Activated T-cell treated with anti-CD3 and anti-CD28 coated beads, Interleukin-2, amount 50 U/mL, for 72 hours (primary cell): ENCODE results near the gene E2F6. TPM values are rescaled to one million over a fixed set of nuclear protein-coding genes. Genes with fewer than 3 reads are reported as not detected.

ENCODE experiments used
- ATAC-seq, 2 donors: fragments of 150-1000 bp; cut with Tn5 transposase; replicated peaks in 1 of 2; 2 replicates each; pipeline ENCODE4 v1.10.0; 2021; ENCODE audit warnings: moderate library complexity in 2 of 2, mild to moderate bottlenecking in 1 of 2
- DNase-seq, 2 donors: peaks; one replicate each; pipeline ENCODE4 v3.0.0; 2021 to 2022; ENCODE audit warnings: mixed read lengths in 1 of 2
- H3K27ac Mint-ChIP-seq: one replicate; pipeline ENCODE4 v1.8.0; 2022; ENCODE audit warnings: mild to moderate bottlenecking, moderate library complexity, mixed read lengths
- H3K27me3 Mint-ChIP-seq: one replicate; pipeline ENCODE4 v1.8.0; 2022; ENCODE audit warnings: low read depth, mixed read lengths
- H3K36me3 Mint-ChIP-seq, 2 donors: one replicate each; pipeline ENCODE4 v1.8.0; 2022; ENCODE audit warnings: mixed read lengths in 2 of 2, mild to moderate bottlenecking in 1 of 2; ENCODE audit not compliant: insufficient read depth in 2 of 2
- H3K4me1 Mint-ChIP-seq: one replicate; pipeline ENCODE4 v1.8.0; 2022; ENCODE audit warnings: low read depth, mixed read lengths
- H3K4me3 Mint-ChIP-seq, 2 donors: one replicate each; pipeline ENCODE4 v1.8.0; 2022; ENCODE audit warnings: mild to moderate bottlenecking in 2 of 2, mixed read lengths in 2 of 2, moderate library complexity in 2 of 2
- H3K9me3 Mint-ChIP-seq, 2 donors: one replicate each; pipeline ENCODE4 v1.8.0; 2022; ENCODE audit warnings: mixed read lengths in 2 of 2
- total RNA-seq, 2 donors: library from RNA; stranded (reverse); gene quantifications; one replicate each; pipeline ENCODE4 v1.2.3, GENCODE V29; 2022

E2F6 gene
- 1 to 10 TPM; 6.8 to 8.3 TPM for total RNA-seq

DNA sequence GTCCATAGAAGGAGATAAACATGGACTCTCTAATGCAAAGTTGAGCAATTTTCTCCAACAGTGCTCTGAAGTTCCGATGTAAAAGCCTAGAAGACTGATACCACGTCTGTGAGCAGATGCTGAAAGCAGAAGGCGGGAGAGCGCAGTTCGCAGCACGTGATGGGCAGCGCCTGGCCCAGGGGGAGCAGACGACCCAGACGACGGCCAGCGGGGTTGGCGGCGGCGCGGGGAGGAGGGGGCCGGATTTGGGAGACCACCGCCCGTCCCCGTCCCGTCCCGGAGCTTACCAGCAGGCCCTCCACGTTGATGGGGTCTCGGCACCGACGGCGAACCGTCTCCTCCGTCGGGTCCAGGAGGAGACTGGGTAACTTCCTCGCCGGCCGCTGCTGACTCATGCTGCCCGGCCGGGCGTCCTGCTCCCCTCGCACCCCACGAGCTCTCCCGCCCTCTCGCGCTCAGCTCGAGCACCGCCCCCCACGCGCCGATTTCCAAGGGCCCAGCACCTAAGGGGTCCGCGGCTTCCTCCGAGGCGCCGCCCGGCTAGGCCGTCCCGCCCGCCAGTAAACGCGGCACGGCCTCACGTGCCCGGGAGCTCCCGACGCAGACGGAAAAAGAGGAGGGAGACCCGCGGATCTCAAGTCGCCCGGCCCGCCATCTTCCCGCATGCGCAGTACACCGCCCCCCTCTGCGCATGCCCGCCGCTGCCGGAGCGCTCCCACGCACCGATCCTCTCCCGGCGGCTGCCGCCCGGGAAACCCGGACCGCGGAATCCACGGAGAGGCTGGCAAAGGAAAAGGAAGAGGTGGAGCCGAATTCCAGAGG lies at the start of gene E2F6:
Gene E2F6, minus strand, starts transcription at position 677 of the 822 bp plus-strand sequence. Its CDS starts 282 bp downstream, at position 395.
- peak within 1 kb of the TSS; percentile 94 to 95 for H3K4me3 Mint-ChIP-seq
- H3K36me3 Mint-ChIP-seq, result peaks cover 6 to 17% of the 10 kb centered on the region in 2 donors
- H3K9me3 Mint-ChIP-seq, result no peaks in the 10 kb centered on the region
- H3K27me3 Mint-ChIP-seq, result no peaks in the 10 kb centered on the region
- ATAC-seq, result peak; percentile 74 to 80
- H3K4me1 Mint-ChIP-seq, result peaks cover 36% of the 10 kb centered on the region
- H3K27ac Mint-ChIP-seq, result peak within 1 kb of the TSS; percentile 94
- peak; percentile 84 to 91 for DNase-seq

DNA sequence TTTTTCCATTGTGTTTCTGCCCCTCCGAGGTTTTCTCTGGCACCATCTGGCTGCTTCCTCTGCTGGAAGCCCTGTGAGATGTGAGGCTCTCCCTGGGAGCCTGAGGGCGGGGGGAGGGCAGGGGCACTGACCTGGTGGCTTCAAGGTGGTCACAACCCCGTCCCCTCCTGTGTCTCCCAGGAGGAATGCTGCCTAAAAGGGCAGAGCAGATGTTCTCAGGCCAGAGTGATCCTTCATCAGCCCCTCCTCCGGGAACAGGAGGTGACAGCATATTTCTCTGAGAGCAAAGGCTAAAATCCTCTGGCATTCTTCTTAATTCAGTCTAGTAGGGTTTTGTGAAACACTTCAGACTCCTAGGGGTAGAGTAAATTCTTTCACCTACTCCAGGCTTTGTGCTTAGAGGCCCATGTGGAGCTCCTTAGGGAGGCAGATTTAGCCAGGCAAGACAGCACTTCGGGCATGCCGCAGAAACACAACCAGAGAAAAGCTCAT lies 49.6 kb upstream of the E2F6 start:
- H3K27ac Mint-ChIP-seq, result no peak overlapping the region
- peaks cover 22% of the 10 kb centered on the region for H3K27me3 Mint-ChIP-seq
- H3K4me1 Mint-ChIP-seq, result no peaks in the 10 kb centered on the region
- H3K9me3 Mint-ChIP-seq, result peaks cover 2 to 3% of the 10 kb centered on the region in 2 donors
- peaks cover 0 to under 1% of the 10 kb centered on the region in 2 donors for H3K36me3 Mint-ChIP-seq
- H3K4me3 Mint-ChIP-seq, result no peak overlapping the region
- no peak for ATAC-seq
- DNase-seq, result no peak

DNA sequence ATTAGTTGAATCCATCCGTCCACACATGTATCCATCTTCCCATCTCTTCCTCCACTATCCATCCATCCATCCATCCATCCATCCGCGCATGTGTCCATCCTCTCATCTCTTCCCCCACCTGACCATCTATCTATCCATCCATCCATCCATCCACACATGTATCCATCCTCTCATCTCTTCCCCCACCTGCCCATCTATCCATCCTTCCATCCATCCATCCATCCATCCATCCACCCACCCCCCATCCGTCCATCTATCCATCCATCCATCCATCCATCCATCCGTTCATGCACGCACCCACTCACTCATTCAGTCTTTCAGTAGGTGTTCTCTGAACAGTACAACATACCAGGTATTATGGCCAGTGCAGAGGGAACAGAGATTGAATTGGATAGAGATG lies 48.9 kb upstream of the E2F6 start:
- H3K36me3 Mint-ChIP-seq, result no peaks in the 10 kb centered on the region
- no peaks in the 10 kb centered on the region for H3K9me3 Mint-ChIP-seq
- no peak overlapping the region for H3K27ac Mint-ChIP-seq
- DNase-seq, result no peak
- peaks cover 22% of the 10 kb centered on the region for H3K27me3 Mint-ChIP-seq
- H3K4me3 Mint-ChIP-seq, result no peak overlapping the region
- no peaks in the 10 kb centered on the region for H3K4me1 Mint-ChIP-seq
- ATAC-seq, result no peak

DNA sequence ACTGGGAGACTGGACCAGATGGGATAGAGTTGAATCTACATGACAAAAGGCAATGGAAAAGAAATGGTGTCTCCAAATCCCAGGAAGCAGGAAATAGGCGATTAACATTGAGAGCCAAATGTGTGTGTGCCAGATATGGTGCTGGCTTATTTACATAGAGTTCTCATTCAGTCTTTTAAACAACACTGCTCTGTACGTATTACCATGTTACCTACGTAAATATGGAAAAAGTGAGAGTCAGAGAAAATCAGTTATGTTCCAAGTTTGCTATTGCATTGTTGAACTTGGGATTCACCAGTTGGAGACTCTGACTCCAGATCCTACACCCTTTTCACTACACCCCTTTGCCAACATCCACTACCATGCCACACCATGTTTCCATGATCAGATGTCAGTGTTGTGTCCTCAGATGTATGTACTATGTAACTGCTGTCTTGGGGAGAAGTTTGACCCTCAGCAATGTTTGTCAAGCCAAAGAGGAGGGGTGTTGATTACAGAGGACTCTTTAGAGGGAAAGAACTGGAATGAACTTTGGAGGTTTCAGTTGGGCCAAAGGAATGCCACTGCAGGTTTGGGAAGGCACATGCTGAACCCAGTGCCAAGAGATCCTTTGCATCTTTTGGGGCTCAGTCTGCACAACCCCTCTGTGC lies 48.2 kb upstream of the E2F6 start:
- DNase-seq, result no peak
- no peak for ATAC-seq
- Mint-ChIP-seq H3K36me3 (no peaks in the 10 kb centered on the region), H3K27me3 (peaks cover 22% of the 10 kb centered on the region), H3K4me3 (no peak overlapping the region), H3K9me3 (no peaks in the 10 kb centered on the region), H3K27ac (no peak overlapping the region), H3K4me1 (no peaks in the 10 kb centered on the region)

DNA sequence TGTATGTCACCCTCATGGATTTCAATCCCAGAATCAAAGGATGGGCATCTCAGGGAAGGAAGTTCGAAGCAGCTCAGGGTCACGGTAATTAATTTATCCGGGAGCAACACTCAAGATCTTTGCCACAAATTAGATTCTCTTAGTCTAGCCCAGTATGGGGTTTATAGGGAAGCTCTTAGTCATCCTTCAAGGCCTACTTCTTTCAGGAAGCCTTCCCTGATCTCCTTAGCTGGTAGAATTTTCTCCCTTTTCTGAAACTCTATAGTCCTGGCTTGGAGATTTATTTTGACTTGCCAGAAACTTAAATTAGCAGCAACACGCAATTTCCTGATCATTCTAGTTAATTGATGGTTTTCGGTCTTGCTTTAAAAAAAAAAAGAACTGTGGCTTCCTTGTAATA lies 47.4 kb upstream of the E2F6 start:
- Mint-ChIP-seq H3K9me3 (no peaks in the 10 kb centered on the region), H3K4me1 (no peaks in the 10 kb centered on the region), H3K27me3 (peaks cover 22% of the 10 kb centered on the region), H3K27ac (no peak overlapping the region), H3K4me3 (no peak overlapping the region), H3K36me3 (no peaks in the 10 kb centered on the region)
- no peak for DNase-seq
- ATAC-seq, result no peak

- Mint-ChIP-seq H3K36me3 (no peaks in the 10 kb centered on the region), H3K4me3 (no peak overlapping the region), H3K9me3 (no peaks in the 10 kb centered on the region), H3K27ac (no peak overlapping the region), H3K4me1 (no peaks in the 10 kb centered on the region), H3K27me3 (peaks cover 22% of the 10 kb centered on the region)
- DNase-seq (no peak), ATAC-seq (no peak)
These were observed 46.5 kb upstream of the E2F6 start for GRCh38 chr2:11512431-11512830.

DNA sequence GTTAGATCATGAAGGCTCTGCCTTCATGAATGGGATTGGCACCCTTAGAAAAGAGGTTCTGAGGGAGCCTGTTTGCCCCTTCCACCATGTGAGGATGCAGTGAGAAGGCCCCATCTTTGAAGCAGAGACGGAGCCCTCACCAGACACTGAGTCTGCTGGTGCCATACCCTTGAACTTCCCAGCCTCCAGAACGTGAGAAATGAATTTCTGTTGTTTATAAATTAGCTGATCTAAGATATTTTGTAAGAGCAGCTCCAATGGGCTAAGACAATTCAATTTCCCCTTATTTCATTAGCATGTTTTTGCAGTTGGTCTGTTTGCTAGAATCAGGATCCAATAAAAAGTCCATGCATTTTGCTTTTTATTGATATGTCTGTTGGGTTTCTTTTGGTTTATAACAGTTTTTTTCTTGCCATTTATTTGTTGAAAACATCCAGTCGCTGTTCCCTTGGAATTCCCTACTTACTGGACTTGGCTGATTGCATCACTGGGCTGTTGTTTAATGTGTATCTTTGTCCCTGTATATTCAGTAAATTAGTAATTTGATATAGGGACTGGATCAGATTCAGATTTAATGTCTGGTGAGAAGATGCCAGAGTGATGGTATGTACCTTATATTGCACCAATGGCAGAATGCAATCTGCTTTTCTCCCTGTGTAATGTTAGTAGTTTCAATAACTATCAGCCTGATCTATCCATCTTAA lies 43.8 kb upstream of the E2F6 start:
- H3K4me3 Mint-ChIP-seq, result no peak overlapping the region
- H3K27ac Mint-ChIP-seq, result no peak overlapping the region
- no peaks in the 10 kb centered on the region for H3K36me3 Mint-ChIP-seq
- peaks cover 10% of the 10 kb centered on the region for H3K27me3 Mint-ChIP-seq
- H3K4me1 Mint-ChIP-seq, result no peaks in the 10 kb centered on the region
- ATAC-seq, result no peak
- no peak for DNase-seq
- H3K9me3 Mint-ChIP-seq, result no peaks in the 10 kb centered on the region

DNA sequence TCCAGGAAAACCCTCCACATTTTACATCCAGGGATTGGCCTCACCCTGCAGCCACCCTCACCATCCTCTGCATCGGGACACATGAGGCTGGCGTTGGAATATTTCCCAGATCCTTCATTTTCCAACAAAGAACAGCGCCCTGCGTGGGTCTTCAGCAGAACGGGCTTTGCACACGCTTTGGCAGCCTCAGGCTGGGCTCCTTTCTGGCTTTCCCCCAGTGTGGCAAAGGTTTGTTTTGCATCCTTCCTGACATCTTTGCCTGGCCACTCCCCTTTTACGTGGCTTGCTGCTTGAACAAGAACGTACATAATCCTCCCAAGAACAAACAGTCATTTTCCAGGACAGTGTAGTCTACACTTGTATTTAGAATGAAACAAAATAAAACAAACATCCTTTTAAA lies 42.3 kb upstream of the E2F6 start:
- H3K4me1 Mint-ChIP-seq, result no peaks in the 10 kb centered on the region
- peaks cover 0 to 1% of the 10 kb centered on the region in 2 donors for H3K36me3 Mint-ChIP-seq
- ATAC-seq, result no peak

GRCh38 chr2:11507517-11507916 lies 41.6 kb upstream of the E2F6 start:
- H3K4me1 Mint-ChIP-seq, result no peaks in the 10 kb centered on the region
- H3K36me3 Mint-ChIP-seq, result peaks cover 0 to 2% of the 10 kb centered on the region in 2 donors
- no peak overlapping the region for H3K27ac Mint-ChIP-seq
- peaks cover 0 to 2% of the 10 kb centered on the region in 2 donors for H3K9me3 Mint-ChIP-seq
- ATAC-seq (no peak), DNase-seq (no peak)
- no peak overlapping the region for H3K4me3 Mint-ChIP-seq
- peaks cover 11% of the 10 kb centered on the region for H3K27me3 Mint-ChIP-seq

More for the DNA sequence above, 42.3 kb upstream of the E2F6 start:
- H3K27ac Mint-ChIP-seq, result no peak overlapping the region
- H3K4me3 Mint-ChIP-seq, result no peak overlapping the region
- DNase-seq, result no peak
- H3K27me3 Mint-ChIP-seq, result peaks cover 7% of the 10 kb centered on the region
- H3K9me3 Mint-ChIP-seq, result peaks cover 0 to 2% of the 10 kb centered on the region in 2 donors

GRCh38 chr2:11506611-11506969 lies 40.6 kb upstream of the E2F6 start:
- no peak overlapping the region for H3K4me3 Mint-ChIP-seq
- ATAC-seq, result no peak
- DNase-seq, result no peak
- H3K27ac Mint-ChIP-seq, result no peak overlapping the region
- no peaks in the 10 kb centered on the region for H3K4me1 Mint-ChIP-seq
- H3K36me3 Mint-ChIP-seq, result peaks cover 0 to 2% of the 10 kb centered on the region in 2 donors
- H3K9me3 Mint-ChIP-seq, result peaks cover 0 to 2% of the 10 kb centered on the region in 2 donors
- H3K27me3 Mint-ChIP-seq, result peaks cover 14% of the 10 kb centered on the region

DNA sequence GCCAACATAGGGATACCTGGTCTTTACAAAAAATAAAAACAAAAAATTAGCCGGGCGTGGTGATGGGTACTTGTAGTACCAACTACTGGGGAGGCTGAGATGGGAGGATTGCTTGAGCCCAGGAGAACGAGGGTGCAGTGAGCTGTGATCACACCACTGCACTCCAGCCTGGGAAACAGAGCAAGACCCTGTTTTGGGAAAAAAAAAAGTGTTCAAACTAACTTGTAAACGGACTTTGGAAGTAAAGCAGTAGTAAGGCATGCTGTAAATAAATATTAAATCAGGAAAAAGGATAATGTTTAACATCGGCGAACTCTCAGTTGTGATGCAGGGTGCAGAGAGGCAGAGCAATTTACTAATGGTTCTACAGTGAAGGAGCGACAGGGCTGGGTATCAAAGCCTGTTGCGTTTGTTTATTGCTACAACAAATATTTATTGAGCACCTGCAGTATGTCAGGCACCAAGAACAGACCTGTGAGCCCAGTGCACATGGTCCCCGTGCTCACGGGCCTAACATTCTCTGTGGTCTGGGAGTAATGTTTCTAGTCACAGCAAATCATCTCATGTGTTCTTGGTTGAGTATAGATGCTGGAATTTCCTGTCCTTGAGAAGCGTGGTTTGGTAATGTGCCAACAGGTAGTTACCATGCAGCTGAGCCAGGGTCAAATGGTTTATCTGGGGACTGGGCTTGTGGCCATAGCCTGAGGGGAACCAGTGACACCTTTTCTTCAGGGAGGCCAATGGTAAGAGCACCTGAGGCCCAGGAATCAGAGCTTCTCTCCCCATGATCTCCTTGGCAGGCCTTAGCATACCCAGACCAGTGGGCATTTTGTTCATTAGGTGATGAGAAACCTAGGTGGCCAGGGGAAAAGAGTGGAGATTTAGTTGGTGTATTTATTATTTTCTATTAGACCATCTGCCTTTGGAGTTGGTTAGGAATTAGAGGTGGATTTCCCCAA lies 40.0 kb upstream of the E2F6 start:
- Mint-ChIP-seq H3K4me1 (no peaks in the 10 kb centered on the region), H3K9me3 (peaks cover 0 to 2% of the 10 kb centered on the region in 2 donors), H3K27me3 (peaks cover 14% of the 10 kb centered on the region), H3K36me3 (peaks cover 0 to 2% of the 10 kb centered on the region in 2 donors), H3K27ac (no peak overlapping the region), H3K4me3 (no peak overlapping the region)
- DNase-seq, result no peak
- ATAC-seq, result peak in 1 of 2 donors; percentile 36

DNA sequence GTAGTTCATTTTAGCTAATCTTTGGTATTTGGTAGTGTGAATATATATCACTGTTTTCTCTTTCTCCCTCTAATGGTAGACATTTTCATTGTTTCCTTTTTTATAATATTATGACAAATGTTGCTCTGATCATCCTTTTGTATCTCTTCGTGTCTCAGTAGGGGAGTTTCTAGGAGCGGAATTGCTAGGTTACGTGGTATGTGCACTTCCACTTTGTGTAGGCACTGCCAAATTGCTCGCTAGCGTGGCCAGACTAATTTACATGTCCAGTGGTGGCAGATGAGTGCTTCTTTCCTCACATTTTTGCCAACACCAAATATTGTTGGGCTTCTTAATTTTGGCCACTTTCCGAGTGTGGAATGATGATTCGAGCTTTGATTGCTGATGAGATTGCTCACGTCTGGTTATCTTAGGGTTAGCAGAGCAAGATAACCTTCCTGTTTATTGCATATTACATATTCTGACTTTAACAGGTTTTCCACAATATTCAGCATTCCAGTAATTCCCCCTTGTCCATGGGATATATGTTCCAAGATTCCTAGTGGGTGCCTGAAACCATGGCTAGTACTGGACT lies 37.5 kb upstream of the E2F6 start:
- Mint-ChIP-seq H3K27me3 (peaks cover 14% of the 10 kb centered on the region), H3K4me1 (no peaks in the 10 kb centered on the region), H3K27ac (no peak overlapping the region), H3K36me3 (peaks cover 0 to 2% of the 10 kb centered on the region in 2 donors), H3K4me3 (no peak overlapping the region), H3K9me3 (peaks cover 0 to 2% of the 10 kb centered on the region in 2 donors)
- DNase-seq, result no peak
- ATAC-seq, result no peak
